Peyer's patch (tissue), 4 donors: ENCODE results near the gene EDEM1.

Source experiments
- CTCF ChIP-seq, 6 experiments: fragments of 450-650 bp in 4 of 6; fragments of 200-600 bp in 2 of 6; sonication (generic) in 1 of 6; IDR thresholded peaks; one replicate each; pipeline ENCODE4 v1.5.1; 2017 to 2019; ENCODE audit warnings: antibody characterized with exemption in 6 of 6, mild to moderate bottlenecking in 3 of 6, moderate library complexity in 1 of 6
- POLR2A ChIP-seq, 2 donors: fragments of 450-650 bp; IDR thresholded peaks; one replicate each; pipeline ENCODE4 v1.5.1; 2017; ENCODE audit warnings: antibody characterized with exemption in 2 of 2, mild to moderate bottlenecking in 2 of 2, moderate library complexity in 2 of 2

GRCh38 chr3:5201536-5201935, 14.0 kb downstream of the EDEM1 start:
- TF ChIP-seq POLR2A (IDR thresholded peaks at IDR 0.05) (no peak), CTCF (IDR thresholded peaks at IDR 0.05) (no peak)
